Natural killer cell (primary cell): ENCODE results near the gene EVI5. TPM values are rescaled to one million over a fixed set of nuclear protein-coding genes. Genes with fewer than 3 reads are reported as not detected.

Experiments used
- ATAC-seq, 3 donors: fragments of 150-1000 bp in 2 of 3; fragments of 200-7000 bp in 1 of 3; cut with Tn5 transposase; 1 replicate in 1 of 3; 2 replicates in 2 of 3; pipeline ENCODE4 v1.10.0; 2021; ENCODE audit warnings: mild to moderate bottlenecking in 2 of 3, moderate library complexity in 2 of 3
- DNase-seq, 2 donors: peaks; one replicate each; pipeline versions ENCODE4 v3.0.0 to v3.0.0-alpha.2; 2013 to 2021; ENCODE audit warnings: mixed read lengths in 1 of 2
- H3K27ac ChIP-seq: one replicate; pipeline ENCODE4 v1.5.1; 2013; ENCODE audit warnings: mild to moderate bottlenecking, low read length
- H3K27me3 ChIP-seq: one replicate; pipeline ENCODE4 v1.6.1; 2013; ENCODE audit warnings: low read length; ENCODE audit not compliant: control insufficient read depth, insufficient read depth
- H3K36me3 ChIP-seq: one replicate; pipeline ENCODE4 v1.6.1; 2013; ENCODE audit warnings: low read length; ENCODE audit not compliant: control insufficient read depth, insufficient read depth
- H3K4me1 ChIP-seq: one replicate; pipeline ENCODE4 v1.6.1; 2013; ENCODE audit warnings: low read length; ENCODE audit not compliant: control insufficient read depth, insufficient read depth
- H3K4me3 ChIP-seq: one replicate; pipeline ENCODE4 v1.5.1; 2013; ENCODE audit warnings: low read length
- H3K9me3 ChIP-seq: one replicate; pipeline ENCODE4 v1.6.1; 2013; ENCODE audit warnings: low read length; ENCODE audit not compliant: control insufficient read depth, insufficient read depth
- H3K27ac Mint-ChIP-seq, 2 donors: one replicate each; pipeline ENCODE4 v1.8.0; 2022; ENCODE audit warnings: mild to moderate bottlenecking in 2 of 2, mixed read lengths in 2 of 2, moderate library complexity in 1 of 2
- H3K27me3 Mint-ChIP-seq, 2 donors: one replicate each; pipeline ENCODE4 v1.8.0; 2022; ENCODE audit warnings: low read depth in 2 of 2, mixed read lengths in 2 of 2
- H3K36me3 Mint-ChIP-seq: one replicate; pipeline ENCODE4 v1.8.0; 2022; ENCODE audit warnings: mixed read lengths
- H3K4me1 Mint-ChIP-seq, 2 donors: one replicate each; pipeline ENCODE4 v1.8.0; 2022; ENCODE audit warnings: mixed read lengths in 2 of 2
- H3K4me3 Mint-ChIP-seq: one replicate; pipeline ENCODE4 v1.8.0; 2022; ENCODE audit warnings: mild to moderate bottlenecking, moderate library complexity, mixed read lengths
- H3K9me3 Mint-ChIP-seq, 2 donors: one replicate each; pipeline ENCODE4 v1.8.0; 2022; ENCODE audit warnings: mixed read lengths in 2 of 2
- WGBS: methylation state at CpG from one replicate; pipeline ENCODE4 v1.1.7; 2013; ENCODE audit warnings: missing lambda C conversion rate; ENCODE audit not compliant: insufficient coverage; 5-methylcytosine and 5-hydroxymethylcytosine counted together
- intact Hi-C: fragments of 100-400 bp; cut with micrococcal nuclease; formaldehyde crosslinking; loops from one replicate; pipeline ENCODE4 v1.14.2; 2022
- total RNA-seq, 4 donors: library from RNA; stranded (reverse); fragments of 120-200 nt in 1 of 4; gene quantifications; one replicate each; pipeline versions ENCODE4 v1.2.3 to v1.2.4, GENCODE V29; 2013 to 2022
- TF ChIP-seq, protein P1 (sequence below): fragments of 200-600 bp; IDR thresholded peaks from one replicate; pipeline ENCODE4 v1.8.0; 2022; ENCODE audit warnings: antibody characterized with exemption

EVI5 gene
- total RNA-seq, 3 donors from 2014 or later (not counting 1 experiment from before 2014, with no cell fraction given) = 3.9 to 6.0 (median 5.5) TPM

- H3K4me3 ChIP-seq = no peak overlapping the region
- Mint-ChIP-seq H3K27me3 (no peaks in the 10 kb centered on the region), H3K9me3 (no peaks in the 10 kb centered on the region), H3K36me3 (no peaks in the 10 kb centered on the region), H3K27ac (peak overlapping the region; percentile 75 to 82), H3K4me1 (peaks cover 36 to 48% of the 10 kb centered on the region in 2 donors), H3K4me3 (peak overlapping the region; percentile 76)
- 0% methylated on average over 2 of the region's 4 CpGs for whole genome bisulfite sequencing
- TF ChIP-seq, protein P1, sequence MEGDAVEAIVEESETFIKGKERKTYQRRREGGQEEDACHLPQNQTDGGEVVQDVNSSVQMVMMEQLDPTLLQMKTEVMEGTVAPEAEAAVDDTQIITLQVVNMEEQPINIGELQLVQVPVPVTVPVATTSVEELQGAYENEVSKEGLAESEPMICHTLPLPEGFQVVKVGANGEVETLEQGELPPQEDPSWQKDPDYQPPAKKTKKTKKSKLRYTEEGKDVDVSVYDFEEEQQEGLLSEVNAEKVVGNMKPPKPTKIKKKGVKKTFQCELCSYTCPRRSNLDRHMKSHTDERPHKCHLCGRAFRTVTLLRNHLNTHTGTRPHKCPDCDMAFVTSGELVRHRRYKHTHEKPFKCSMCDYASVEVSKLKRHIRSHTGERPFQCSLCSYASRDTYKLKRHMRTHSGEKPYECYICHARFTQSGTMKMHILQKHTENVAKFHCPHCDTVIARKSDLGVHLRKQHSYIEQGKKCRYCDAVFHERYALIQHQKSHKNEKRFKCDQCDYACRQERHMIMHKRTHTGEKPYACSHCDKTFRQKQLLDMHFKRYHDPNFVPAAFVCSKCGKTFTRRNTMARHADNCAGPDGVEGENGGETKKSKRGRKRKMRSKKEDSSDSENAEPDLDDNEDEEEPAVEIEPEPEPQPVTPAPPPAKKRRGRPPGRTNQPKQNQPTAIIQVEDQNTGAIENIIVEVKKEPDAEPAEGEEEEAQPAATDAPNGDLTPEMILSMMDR = no peak
- H3K9me3 ChIP-seq = no peaks in the 10 kb centered on the region
- no peaks in the 10 kb centered on the region for H3K27me3 ChIP-seq
- no peaks in the 10 kb centered on the region for H3K36me3 ChIP-seq
- intact Hi-C loops = no loop called here
- DNase-seq = no peak
- H3K27ac ChIP-seq = peak overlapping the region; percentile 68
- peaks cover 26% of the 10 kb centered on the region for H3K4me1 ChIP-seq
- peak in 2 of 3 donors; percentile 47 to 48 for ATAC-seq
Observed at GRCh38 chr1:92459871-92460320, 325.0 kb downstream of the EVI5 start.

Other genes with a start within 250 kb of the EVI5 start
- 100 to 1,000 TPM; 573 to 679 (median 647) TPM for gene RPL5, start 46.9 kb upstream of the EVI5 start, total RNA-seq
- 10 to 100 TPM in 2 of 3 donors, 1 to 10 TPM in 1; 7.0 to 11.3 (median 11.2) TPM for gene DIPK1A, start 176.4 kb upstream of the EVI5 start, total RNA-seq